Lower leg skin (tissue), 3 donors: Measurements from ENCODE around the gene NPAS3.

ENCODE experiments used
- POLR2A ChIP-seq, 2 donors: fragments of 450-650 bp; IDR thresholded peaks; one replicate each; pipeline ENCODE4 v1.6.1; 2016 to 2017; ENCODE audit warnings: antibody characterized with exemption in 2 of 2, mild to moderate bottlenecking in 1 of 2, moderate library complexity in 1 of 2
- TF ChIP-seq, protein P1 (sequence below), 3 donors: fragments of 450-650 bp; IDR thresholded peaks; one replicate each; pipeline ENCODE4 v1.5.1; 2016; ENCODE audit warnings: antibody characterized with exemption in 3 of 3, mild to moderate bottlenecking in 3 of 3, moderate library complexity in 2 of 3

DNA sequence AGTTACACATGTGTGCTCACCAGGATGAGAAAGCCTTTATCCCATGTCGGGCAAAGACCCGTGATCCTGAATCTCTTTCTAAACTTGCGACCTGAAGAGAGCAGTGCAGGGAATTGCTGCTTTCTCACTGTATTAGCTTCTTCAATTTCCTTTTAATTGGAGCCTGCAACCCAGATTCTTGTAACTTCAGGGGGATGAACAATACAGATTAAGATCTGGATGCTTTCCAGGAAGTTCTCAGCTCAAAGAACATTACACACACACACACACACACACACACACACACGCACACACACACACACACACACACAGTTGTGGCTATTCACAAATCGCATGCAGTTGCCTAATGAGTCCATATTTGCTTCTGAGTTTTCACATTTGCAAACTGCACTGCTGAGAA is 268.3 kb downstream of the NPAS3 start:
- TF ChIP-seq, protein P1, sequence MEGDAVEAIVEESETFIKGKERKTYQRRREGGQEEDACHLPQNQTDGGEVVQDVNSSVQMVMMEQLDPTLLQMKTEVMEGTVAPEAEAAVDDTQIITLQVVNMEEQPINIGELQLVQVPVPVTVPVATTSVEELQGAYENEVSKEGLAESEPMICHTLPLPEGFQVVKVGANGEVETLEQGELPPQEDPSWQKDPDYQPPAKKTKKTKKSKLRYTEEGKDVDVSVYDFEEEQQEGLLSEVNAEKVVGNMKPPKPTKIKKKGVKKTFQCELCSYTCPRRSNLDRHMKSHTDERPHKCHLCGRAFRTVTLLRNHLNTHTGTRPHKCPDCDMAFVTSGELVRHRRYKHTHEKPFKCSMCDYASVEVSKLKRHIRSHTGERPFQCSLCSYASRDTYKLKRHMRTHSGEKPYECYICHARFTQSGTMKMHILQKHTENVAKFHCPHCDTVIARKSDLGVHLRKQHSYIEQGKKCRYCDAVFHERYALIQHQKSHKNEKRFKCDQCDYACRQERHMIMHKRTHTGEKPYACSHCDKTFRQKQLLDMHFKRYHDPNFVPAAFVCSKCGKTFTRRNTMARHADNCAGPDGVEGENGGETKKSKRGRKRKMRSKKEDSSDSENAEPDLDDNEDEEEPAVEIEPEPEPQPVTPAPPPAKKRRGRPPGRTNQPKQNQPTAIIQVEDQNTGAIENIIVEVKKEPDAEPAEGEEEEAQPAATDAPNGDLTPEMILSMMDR (IDR thresholded peaks at IDR 0.05) = no peak
- no peak for TF ChIP-seq POLR2A (IDR thresholded peaks at IDR 0.05)
